Cardiac septum (tissue), 1 donor: ENCODE data around the gene MYOD1. TPM values are rescaled to one million over a fixed set of nuclear protein-coding genes. Genes with fewer than 3 reads are reported as not detected.
A peak's percentile ranks its signal among the peaks of the same experiment; 100 is the strongest.

Experiments
- DNase-seq: peaks from one replicate; pipeline ENCODE4 v3.0.0-alpha.2; 2020; ENCODE audit warnings: low spot score
- intact Hi-C: fragments of 100-400 bp; cut with DNase I; formaldehyde crosslinking; loops from one replicate; pipeline ENCODE4 v1.14.0; 2022
- total RNA-seq: library from RNA; stranded (reverse); fragmentation: NEBNext Ultra II Directional; extraction: Animal tissue kit (Norgen Biotek cat#: 25700); gene quantifications from one replicate; pipeline ENCODE4 v1.2.1, GENCODE V29; 2021
- donor health status: DM: no; HTN: no; CAD: no.

Gene MYOD1
- total RNA-seq, 1 donor from 2014 or later, result not detected

GRCh38 chr11:17745023-17745772, 25.8 kb downstream of the MYOD1 start:
- DNase-seq, result peak; percentile 58
- intact Hi-C loops, result no loop called here

GRCh38 chr11:17746096-17746495, 26.7 kb downstream of the MYOD1 start:
- DNase-seq, result peak; percentile 72
- intact Hi-C loops, result no loop called here

GRCh38 chr11:17747131-17747955, 28.0 kb downstream of the MYOD1 start:
- intact Hi-C loops, result no loop called here
- DNase-seq, result peak; percentile 60

- intact Hi-C loops, result no loop called here
- peak; percentile 73 for DNase-seq
Observed at GRCh38 chr11:17748044-17748443, 28.7 kb downstream of the MYOD1 start.

GRCh38 chr11:17748761-17749721, 29.7 kb downstream of the MYOD1 start:
- DNase-seq, result peak; percentile 63
- intact Hi-C loops, result no loop called here

- peak; percentile 66 for DNase-seq
- intact Hi-C loops, result no loop called here
Observed at GRCh38 chr11:17750013-17750800, 30.8 kb downstream of the MYOD1 start.

GRCh38 chr11:17750801-17751165, 31.4 kb downstream of the MYOD1 start:
- intact Hi-C loops, result no loop called here
- no peak for DNase-seq

GRCh38 chr11:17751558-17751957, 32.2 kb downstream of the MYOD1 start:
- DNase-seq, result peak; percentile 70
- intact Hi-C loops, result no loop called here

GRCh38 chr11:17752144-17752543, 32.8 kb downstream of the MYOD1 start:
- intact Hi-C loops, result no loop called here

GRCh38 chr11:17753153-17753552, 33.8 kb downstream of the MYOD1 start:
- DNase-seq, result no peak
- intact Hi-C loops, result no loop called here

More at GRCh38 chr11:17752144-17752543, 32.8 kb downstream of the MYOD1 start:
- no peak for DNase-seq

- intact Hi-C loops, result no loop called here
- DNase-seq, result no peak
Observed at GRCh38 chr11:17753641-17754040, 34.3 kb downstream of the MYOD1 start.

- intact Hi-C loops, result no loop called here
- DNase-seq, result no peak
Observed at GRCh38 chr11:17755891-17756290, 36.5 kb downstream of the MYOD1 start.

- intact Hi-C loops, result loop anchor here (1.0 to 5.0 kb wide), 2 partner anchors 87 to 219 kb away; no protein-coding TSS in a partner anchor
- no peak for DNase-seq
Observed at GRCh38 chr11:17760102-17761029, 41.0 kb downstream of the MYOD1 start.

- intact Hi-C loops, result loop anchor here (5.0 kb wide), 1 partner anchor 85 kb away; no protein-coding TSS in a partner anchor
- DNase-seq, result no peak
Observed at GRCh38 chr11:17762309-17762974, 43.1 kb downstream of the MYOD1 start.

- intact Hi-C loops, result loop anchor here (5.0 kb wide), 1 partner anchor 84 kb away; no protein-coding TSS in a partner anchor
- DNase-seq, result no peak
Observed at GRCh38 chr11:17763244-17763643, 43.9 kb downstream of the MYOD1 start.

- intact Hi-C loops, result loop anchor here (5.0 kb wide), 1 partner anchor 84 kb away; no protein-coding TSS in a partner anchor
- DNase-seq, result no peak
Observed at GRCh38 chr11:17763703-17764102, 44.3 kb downstream of the MYOD1 start.
